ENCODE measurements around the gene PROSER3.
A peak's percentile ranks its signal among the peaks of the same experiment; 100 is the strongest.

The PROSER3 gene

DNA sequence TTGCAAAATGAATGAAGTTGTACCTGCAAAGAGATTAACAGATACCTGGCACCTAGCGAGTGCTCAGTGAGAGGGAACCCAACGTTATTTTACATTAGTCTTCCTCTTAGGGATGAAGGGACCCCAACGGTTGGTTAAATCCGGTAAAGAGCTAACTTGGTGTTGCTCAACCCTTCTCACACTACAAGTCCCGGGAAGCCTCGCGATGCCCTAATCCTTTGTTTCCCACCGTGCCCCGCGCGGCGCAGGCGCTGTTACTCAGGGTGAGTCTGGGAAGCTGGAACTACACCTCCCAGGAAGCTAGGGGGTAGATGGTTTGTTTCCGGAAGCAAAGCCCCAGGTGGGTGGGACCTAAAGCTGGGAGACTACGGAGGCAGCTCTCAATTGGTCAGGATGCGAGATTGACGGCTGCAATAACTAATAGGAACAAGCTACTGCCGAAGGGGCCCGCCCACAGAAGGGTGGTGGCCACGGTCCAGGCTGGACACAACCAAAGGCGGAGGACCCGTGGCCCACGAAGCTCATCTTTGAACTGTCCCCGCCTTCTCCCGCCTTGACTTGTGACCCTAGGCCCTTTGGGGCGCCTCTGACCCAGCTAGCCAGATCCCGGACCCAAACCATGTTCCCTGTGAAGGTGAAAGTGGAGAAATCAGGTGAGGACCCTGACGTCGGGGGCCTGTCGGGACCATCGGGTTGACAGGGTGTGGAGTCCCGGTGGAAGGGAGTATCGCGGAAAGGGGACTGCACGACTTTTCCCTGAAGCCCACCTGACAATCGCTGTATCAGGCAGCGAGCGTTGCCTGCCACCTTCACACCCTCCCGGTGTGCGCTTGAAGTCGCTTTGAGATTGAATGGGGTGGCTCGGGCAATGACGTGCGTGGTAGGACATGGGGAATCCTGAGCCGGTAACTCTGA is 9.6 kb upstream of the PROSER3 start, which contains the start of gene LIN37:
LIN37 (plus strand) TSS at position 471 of the 915 bp plus-strand sequence; CDS start at position 620, 149 bp downstream.
- Histone ChIP-seq H3K27ac (peak within 1 kb of the TSS; percentile 10 to 92 (median 84)), H3K4me3 (peak within 1 kb of the TSS; percentile 64 to 94 (median 79))

DNA sequence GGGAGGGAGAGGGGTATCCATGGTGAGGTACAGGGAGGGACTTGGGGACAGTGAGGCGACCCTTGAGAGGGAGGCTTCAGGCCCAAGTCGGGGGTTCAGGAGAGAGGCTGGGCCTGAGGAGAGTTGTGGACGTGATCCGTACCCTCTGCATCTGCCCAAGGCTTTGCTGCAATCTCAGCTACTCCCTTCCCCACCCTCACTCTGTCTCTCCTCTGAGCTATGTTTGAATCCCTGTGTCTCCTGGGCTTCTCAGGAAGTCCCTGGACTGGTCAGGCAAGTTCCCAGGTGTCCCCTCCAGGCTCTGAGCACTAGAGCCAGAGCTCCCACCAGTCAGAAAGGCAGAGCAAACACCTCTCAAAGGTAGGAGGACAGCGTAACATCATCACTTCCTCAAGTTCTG is 7.8 kb upstream of the PROSER3 start:
- no peak overlapping the region for H3K4me3 ChIP-seq
- peak overlapping the region in 2 of 21 experiments; percentile 25 to 87 for H3K27ac ChIP-seq

DNA sequence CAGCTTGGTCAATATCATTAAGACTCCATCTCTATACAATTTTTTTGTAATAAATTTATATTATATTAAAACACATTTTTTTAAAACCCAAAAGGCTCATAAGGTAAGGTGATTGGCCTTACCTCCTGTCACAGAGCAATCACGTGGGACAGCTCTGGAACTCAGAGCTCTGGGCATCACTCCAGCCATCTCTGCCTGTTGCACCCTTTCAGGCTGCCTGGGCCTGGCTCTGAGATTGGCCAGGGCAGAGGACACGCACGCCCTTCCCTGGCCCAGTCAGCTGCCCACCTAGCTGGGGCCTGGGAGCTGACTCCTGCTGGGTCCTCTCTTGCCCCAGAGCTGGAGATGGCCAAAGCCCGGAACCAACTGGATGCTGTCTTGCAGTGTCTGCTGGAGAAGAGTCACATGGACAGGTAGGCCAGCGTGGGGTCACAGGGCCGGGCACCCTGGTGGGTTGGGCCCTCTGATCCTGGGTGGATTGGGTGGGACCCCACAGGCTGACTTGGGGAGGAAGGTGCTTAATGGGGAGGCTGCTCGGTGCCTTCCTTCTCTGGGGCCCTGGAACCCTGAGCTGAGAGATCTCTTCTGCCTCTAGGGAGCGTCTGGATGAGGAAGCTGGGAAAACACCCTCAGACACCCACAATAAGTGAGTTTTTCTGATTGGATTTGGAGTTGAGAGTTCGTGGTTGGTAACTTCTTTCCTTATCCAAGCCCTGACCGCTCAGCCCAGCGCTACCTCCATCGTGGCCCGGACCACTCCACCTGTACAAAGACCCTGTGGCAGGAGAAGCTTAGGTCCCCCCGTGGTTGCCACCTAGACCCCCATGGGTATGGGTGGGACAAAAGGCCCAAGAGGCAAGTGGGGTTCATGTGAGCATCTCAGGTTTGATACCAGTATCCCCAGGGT is 5.9 kb upstream of the PROSER3 start:
- no peak overlapping the region for H3K27ac ChIP-seq

DNA sequence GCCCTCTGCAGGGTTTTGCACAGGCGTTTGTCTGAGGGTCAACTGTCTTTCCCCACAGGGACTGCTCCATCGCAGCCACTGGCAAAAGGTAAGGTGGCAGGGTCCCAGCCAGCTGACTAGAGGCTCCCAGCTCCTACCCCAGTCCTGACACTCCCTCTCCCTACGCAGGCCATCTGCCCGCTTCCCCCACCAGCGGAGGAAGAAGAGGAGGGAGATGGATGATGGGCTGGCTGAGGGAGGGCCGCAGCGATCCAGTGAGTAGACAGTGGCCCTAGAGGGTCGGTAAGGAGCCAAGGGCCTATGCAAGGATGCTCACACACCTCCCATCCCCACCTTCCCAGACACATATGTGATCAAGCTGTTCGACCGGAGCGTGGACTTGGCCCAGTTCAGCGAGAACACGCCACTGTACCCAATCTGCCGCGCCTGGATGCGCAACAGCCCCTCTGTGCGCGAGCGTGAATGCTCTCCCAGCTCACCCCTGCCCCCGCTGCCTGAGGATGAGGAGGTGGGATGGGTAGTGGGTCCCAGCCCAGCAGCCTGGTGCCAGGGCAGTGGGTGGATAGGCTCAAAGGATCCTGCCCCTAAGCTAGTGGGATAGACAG is 5.1 kb upstream of the PROSER3 start:
- no peak overlapping the region for H3K27ac ChIP-seq
- no peak overlapping the region for H3K4me3 ChIP-seq

More for the DNA sequence above, 5.9 kb upstream of the PROSER3 start:
- H3K4me3 ChIP-seq: no peak overlapping the region

DNA sequence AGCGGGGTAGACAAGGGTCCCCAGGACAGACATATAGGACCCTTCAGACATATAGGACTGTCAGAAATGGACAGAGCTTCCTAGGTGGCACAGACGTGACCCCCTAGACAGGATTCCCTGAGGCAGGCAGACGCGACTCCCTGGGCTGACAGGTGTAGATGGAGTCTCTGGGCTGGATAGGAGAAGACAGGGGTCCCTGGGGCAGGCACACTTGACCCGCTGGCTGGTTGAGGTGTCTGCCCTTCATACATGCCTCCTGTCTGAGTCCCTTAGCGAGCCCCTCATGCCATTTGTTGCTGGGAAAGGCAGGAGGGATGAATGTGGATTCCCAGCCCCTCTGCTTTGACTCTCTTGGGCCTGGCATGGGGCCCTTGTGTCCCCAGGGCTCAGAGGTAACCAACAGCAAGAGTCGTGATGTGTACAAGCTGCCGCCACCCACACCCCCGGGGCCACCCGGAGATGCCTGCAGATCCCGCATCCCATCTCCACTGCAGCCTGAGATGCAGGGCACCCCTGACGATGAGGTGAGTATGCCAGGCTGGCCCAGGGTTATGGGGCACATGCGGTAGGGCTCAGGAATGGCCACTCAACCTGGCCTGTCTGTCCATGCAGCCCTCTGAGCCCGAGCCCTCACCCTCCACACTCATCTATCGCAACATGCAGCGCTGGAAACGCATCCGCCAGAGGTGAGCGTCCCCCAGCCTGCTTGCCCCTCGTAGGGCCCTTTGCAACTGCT is 4.2 kb upstream of the PROSER3 start:
- no peak overlapping the region for H3K27ac ChIP-seq
- H3K4me3 ChIP-seq: no peak overlapping the region

DNA sequence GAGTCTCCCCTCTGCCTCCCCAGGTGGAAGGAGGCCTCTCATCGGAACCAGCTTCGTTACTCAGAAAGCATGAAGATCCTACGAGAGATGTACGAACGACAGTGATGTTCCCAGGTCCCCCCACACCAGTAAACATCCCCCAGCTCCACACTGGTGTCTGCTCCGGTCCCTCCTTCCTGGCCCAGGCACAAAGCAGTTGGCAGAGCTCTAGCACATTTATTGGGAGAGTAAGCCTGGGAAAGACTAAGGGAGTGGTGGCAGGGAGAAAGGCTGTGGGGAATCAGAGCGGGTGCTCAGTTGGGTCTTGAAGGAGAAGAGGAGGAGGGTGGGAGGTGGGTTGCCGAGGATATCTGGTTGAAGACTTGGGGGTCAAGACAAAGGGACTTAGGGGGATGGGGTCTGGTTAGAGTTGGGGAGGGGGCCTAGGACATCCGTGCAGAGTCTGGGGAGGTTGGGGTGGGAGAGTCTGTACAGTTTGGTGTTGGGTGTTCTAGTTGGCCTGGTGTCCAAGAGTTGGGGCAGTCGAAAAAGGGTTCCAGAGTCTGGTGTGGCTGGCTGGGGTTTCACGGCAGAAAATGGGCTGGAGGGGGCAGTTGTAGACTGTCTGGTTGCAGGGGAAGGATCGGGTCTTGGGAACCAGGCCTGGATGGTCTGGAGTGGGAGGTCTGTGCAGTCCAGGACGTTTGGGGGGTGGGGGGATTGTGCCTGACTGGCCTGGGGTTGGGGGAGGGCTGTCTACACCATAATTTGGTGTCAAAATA is 3.4 kb upstream of the PROSER3 start:
- H3K27ac ChIP-seq: peak overlapping the region in 11 of 21 experiments; percentile 48 to 97 (median 76)

DNA sequence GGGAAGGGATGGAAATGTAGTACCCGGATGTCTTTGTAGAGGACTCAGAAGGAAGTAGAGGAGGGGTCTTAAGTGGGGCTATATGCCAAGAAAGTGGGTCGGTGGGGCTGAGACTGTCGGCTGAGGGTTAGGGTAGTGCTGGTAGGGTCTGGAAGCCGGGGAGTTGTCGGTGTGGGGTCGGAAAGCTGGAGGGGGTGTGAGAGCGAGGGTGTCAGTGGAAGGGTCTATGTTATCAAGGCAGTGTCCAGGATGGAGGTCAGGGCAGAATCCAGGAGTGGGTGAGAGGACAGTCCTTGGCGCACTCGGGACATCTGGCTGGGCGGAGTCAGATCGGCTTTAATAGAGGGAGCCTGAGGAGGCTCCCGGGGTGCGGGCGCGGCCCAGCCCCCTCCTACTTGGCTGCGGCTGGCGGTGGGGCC is 2.8 kb upstream of the PROSER3 start:
- Histone ChIP-seq H3K27ac (peak overlapping the region in 16 of 21 experiments; percentile 5 to 97 (median 75)), H3K4me3 (peak overlapping the region; percentile 7 to 76 (median 17))

More for the DNA sequence above, 3.4 kb upstream of the PROSER3 start:
- no peak overlapping the region for H3K4me3 ChIP-seq

DNA sequence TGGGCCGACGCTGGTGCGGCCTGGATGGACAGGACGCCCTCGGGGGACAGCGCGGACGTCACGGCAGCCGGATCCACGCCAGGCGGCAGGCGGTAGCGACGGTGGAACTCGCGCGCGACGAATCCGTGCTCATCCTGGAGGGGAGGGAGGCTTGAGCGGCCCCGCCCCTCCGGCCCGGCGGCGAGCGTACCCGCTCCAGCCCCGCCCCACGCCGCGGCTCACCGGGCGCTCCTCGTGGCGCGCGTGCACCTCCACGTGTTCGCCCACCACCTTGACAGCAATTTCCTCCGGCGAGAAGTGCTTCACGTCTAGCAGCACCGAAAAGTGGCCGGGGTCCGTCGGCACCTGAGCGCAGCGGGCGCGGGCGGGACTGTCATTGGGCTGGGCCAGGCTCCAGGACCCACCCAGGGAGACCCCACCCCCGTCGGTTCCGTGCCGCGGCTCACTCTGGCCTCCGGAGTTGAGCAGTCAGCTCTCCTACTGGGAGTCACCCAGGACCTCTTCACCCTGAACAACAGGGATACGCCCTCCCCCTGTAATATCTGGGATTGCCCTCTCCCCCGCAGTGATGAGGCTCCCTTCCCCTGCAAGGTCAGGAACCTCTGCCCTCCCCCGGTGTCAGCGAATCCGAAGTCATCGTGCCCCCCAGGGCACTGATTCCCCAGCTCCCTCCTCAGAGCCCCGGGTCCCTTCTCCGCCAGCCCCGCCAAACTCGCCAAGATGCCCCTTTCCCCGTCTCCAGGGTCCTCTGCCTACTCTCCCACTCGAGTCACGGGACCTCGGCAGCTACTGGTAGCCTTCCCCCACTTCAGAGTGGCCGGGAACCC is 2.2 kb upstream of the PROSER3 start:
- H3K27ac ChIP-seq: peak overlapping the region in 19 of 21 experiments; percentile 0 to 97 (median 75)
- H3K4me3 ChIP-seq: peak overlapping the region; percentile 7 to 76 (median 17)

DNA sequence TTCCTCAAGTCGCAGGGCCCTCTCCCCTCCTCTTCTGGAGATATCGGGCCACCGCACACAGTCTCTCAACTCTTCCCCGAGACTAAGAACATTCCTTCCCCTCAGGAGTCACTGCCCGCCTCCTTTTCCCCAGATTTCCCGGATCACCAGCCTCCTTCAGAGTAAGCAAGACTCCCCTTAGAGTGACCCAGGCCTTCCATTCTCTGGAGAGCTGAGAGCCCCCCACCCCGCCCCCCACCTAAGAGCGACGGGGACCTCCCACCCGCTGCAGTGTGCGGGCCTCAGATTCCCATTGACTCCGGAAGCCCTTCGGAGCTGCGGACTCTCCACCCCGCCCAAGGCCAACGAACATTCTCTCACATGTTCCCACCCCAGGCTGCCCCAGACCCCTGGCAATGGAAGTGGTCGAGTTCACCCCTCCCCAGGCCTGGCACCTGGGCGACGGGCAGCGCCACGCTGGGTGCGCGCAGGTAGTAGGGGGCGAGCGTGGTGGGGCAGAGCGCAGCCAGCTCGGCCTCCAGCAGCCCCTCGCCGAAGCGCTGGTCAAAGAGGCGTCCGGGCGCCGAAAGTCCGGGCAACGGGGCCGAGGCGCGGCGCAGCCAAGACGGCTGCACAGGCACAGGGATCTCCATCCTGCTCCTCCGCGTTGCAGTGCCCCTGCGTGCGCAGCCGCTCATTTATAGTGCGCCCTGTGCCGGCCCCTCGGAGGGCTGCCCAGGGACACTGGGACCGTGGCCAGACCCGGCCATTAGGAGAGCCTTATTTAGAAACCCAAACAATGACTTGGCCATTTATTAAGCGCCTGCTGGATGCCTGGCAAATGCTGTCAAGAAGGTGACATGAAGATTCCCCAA is 1.4 kb upstream of the PROSER3 start, which contains the start of gene HSPB6:
HSPB6 (minus strand) TSS at position 653 of the 854 bp plus-strand sequence; CDS start at position 632, 21 bp downstream.
- Histone ChIP-seq H3K27ac (peak within 1 kb of the TSS; percentile 5 to 97 (median 76)), H3K4me3 (peak within 1 kb of the TSS; percentile 60 to 99 (median 78))

DNA sequence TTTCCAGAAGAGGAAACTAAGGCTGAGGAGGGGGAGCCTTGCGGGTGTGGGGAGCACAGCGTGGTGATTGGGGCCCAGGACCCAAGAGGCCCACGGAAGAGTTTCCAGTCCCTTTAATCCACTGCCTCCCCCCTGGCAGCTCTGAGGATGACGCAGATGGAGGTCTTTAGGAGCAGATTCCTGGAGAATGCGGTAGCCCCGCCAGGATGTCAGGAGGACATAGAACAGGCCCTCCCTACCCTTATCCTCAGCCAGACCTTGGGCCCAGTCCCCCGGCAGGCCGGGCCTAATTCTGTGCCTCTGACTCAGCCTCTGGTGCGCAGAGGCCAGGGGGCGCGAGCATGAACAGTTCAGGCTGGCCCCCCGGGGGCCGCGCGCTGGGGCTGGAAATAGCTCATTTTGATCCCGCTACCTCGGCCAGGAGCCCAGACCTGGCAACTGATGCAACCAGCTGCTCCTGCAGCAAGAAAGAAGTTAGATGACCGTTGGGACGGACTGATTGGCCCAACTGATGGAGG is 686 bp upstream of the PROSER3 start:
- Histone ChIP-seq H3K27ac (peak overlapping the region; percentile 5 to 97 (median 76)), H3K4me3 (peak overlapping the region; percentile 60 to 99 (median 78))

DNA sequence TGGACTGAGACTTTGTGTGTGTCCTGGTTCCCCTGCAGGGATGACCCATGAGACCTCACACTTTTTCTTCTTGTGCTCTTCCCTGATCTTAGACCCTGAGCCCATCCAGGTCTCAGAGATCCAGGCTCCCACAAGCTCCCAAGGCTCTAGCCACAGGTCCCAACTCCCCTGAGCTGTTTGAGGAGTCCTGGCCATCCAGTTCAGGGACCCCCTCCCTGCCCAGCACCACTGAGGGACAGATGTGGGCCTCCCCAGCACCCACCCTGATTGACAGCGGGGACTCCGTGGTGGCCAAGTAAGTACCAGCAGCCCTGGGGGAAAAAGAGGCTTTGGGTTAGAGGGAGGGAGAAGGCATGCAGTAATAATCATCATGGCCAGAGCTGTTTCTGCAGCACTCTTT is 1.7 kb downstream of the PROSER3 start:
- Histone ChIP-seq H3K27ac (no peak overlapping the region), H3K4me3 (no peak overlapping the region)

DNA sequence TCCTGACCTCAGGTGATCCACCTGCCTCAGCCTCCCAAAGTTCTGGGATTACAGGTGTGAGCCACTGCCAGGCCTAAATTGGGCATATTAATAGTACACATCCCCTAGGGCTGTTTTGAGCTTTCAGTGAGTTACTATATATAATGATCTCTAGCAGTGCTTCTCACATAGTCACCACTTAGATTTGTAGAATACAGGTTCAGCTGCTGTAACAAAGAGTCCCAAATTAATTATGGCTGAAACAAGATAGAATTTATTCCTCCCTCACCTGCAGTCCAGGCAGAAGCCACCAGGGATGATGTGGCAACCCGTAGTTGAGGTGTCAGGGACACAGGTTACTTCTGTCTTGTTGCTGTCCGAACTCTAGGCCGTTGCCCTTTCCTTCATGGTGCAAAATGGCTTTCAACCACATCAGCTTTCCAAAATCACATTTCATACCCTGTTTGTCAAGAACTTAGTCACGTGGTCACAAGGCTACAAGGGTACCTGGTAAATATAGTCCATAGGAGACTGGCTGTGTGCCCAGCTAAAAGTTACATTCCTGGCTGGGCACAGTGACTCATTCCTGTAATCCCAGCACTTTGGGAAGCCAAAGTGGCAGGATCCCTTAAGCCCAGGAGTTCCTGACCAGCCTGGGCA is 2.9 kb downstream of the PROSER3 start:
- Histone ChIP-seq H3K27ac (no peak overlapping the region), H3K4me3 (no peak overlapping the region)

DNA sequence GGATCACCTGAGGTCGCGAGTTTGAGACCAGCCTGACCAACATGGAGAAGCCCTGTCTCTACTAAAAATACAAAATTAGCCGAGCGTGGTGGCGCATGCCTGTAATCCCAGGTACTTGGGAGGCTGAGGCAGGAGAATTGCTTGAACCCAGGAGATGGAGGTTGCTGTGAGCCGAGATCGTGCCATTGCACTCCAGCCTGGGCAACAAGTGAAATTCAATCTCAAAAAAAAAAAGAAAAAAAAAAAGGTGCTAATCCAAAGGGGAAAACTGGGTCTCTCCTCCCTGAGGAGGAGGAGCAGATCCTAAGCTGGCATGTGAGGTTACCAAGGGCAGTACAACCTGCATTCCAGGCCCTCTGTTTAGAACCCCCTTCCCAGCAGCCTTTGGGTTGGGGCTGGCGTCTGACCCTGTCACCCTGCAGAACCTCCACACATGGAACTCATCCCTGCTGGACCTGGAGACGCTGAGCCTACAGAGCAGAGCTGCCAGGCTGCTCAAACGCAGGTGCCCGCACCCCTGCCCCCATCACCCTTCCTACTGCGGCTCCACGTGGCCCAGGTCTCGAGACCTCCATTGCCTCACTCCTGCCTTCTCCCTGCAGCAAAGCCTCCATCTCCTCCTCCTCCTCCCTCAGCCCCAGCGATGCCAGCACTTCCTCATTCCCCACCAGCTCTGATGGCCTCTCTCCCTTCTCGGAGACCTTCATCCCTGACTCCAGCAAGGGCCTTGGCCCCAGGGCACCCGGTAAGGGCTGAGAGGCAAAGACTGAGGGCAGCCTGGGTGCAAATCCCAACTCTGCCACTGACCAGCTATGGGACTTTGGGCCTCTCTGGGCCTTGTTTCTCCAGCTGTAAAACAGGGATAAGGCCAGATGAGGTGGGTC is 6.7 kb downstream of the PROSER3 start:
- H3K4me3 ChIP-seq: no peak overlapping the region
- H3K27ac ChIP-seq: no peak overlapping the region

DNA sequence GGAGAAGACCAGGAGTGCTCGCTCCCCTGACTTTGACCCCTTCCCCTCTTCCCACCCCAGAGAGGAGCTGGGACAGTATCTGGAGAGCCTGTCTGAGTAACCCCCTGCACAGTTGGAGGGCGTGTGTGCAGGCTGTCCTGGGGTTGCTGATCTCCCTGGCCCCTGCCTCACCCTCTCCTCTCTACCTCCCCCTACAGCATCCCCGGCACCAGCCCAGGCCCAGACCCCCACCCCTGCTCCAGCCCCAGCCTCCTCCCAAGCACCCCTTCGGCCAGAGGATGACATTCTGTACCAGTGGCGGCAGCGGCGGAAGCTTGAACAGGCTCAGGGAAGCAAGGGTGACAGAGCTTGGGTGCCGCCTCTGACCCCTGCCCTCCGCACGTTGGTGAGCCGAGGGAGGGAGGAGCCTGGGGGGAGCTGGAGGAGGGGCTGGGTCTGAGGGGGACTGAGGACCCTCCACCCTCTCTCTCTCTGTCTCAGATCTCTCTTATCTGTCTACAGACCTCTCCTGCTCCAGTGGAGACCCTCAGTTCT is 8.7 kb downstream of the PROSER3 start:
- Histone ChIP-seq H3K4me3 (no peak overlapping the region), H3K27ac (no peak overlapping the region)
